DOHH2 (cell line): Measurements from ENCODE around the gene SLC7A9.

Experiments
- H3F3A ChIP-seq: fragments of 200-600 bp; sonication (generic), shearing (Covaris generic); 2 replicates; pipeline ENCODE4 v1.6.0; 2016; ENCODE audit warnings: antibody characterized with exemption, mild to moderate bottlenecking; ENCODE audit not compliant: control insufficient read depth, insufficient read depth
- H3K27ac ChIP-seq: fragments of 200-600 bp; sonication (generic); 2 replicates; pipeline ENCODE4 v1.5.1; 2014; ENCODE audit warnings: low read depth, mild to moderate bottlenecking, low read length, moderate library complexity
- H3K27me3 ChIP-seq: fragments of 200-600 bp; sonication (generic); 2 replicates; pipeline ENCODE4 v1.6.1; 2014; ENCODE audit warnings: mild to moderate bottlenecking, low read length, mixed read lengths; ENCODE audit not compliant: control insufficient read depth
- H3K36me3 ChIP-seq: fragments of 200-600 bp; sonication (generic); 2 replicates; pipeline ENCODE4 v1.6.1; 2014; ENCODE audit warnings: mild to moderate bottlenecking, low read length, moderate library complexity, mixed read lengths; ENCODE audit not compliant: control insufficient read depth
- H3K4me1 ChIP-seq: fragments of 200-600 bp; sonication (generic); 2 replicates; pipeline ENCODE4 v1.6.1; 2014; ENCODE audit warnings: mild to moderate bottlenecking, low read length, mixed read lengths; ENCODE audit not compliant: control insufficient read depth
- H3K4me2 ChIP-seq: fragments of 200-600 bp; sonication (generic); 2 replicates; pipeline ENCODE4 v1.6.0; 2014; ENCODE audit warnings: mild to moderate bottlenecking, low read length, moderate library complexity
- H3K4me3 ChIP-seq: fragments of 200-600 bp; sonication (generic); 2 replicates; pipeline ENCODE4 v1.5.1; 2014; ENCODE audit warnings: mild to moderate bottlenecking, low read length, mixed read lengths
- H3K79me2 ChIP-seq: fragments of 200-600 bp; sonication (generic); 2 replicates; pipeline ENCODE4 v1.6.1; 2014; ENCODE audit warnings: mild to moderate bottlenecking, low read length, mixed read lengths; ENCODE audit not compliant: control insufficient read depth
- H3K9me2 ChIP-seq: fragments of 200-600 bp; sonication (generic); replicated peaks from 2 replicates; pipeline ENCODE4 v1.6.1; 2014; ENCODE audit warnings: mild to moderate bottlenecking, low read length, mixed read lengths; ENCODE audit not compliant: control insufficient read depth
- H3K9me3 ChIP-seq: fragments of 200-600 bp; sonication (generic); 2 replicates; pipeline ENCODE4 v1.6.1; 2014; ENCODE audit warnings: antibody characterized with exemption, low read length, mixed read lengths; ENCODE audit not compliant: control insufficient read depth, insufficient read depth
- H4K20me1 ChIP-seq: fragments of 200-600 bp; sonication (generic); 2 replicates; pipeline ENCODE4 v1.6.0; 2014; ENCODE audit warnings: low read depth, mild to moderate bottlenecking, antibody characterized with exemption, low read length, moderate library complexity; ENCODE audit not compliant: control insufficient read depth, insufficient read depth
- EZH2phosphoT487 ChIP-seq: fragments of 200-600 bp; sonication (generic); IDR thresholded peaks from 2 replicates; pipeline ENCODE4 v1.6.1; 2017; ENCODE audit warnings: borderline replicate concordance, mild to moderate bottlenecking, antibody characterized with exemption, low read length, moderate library complexity, mixed read lengths
- TF ChIP-seq, protein P1 (sequence below): fragments of 200-600 bp; sonication (generic); IDR thresholded peaks from one replicate; pipeline ENCODE4 v1.5.1; 2014; ENCODE audit warnings: antibody characterized with exemption, mild to moderate bottlenecking, low read depth, low read length; ENCODE audit not compliant: poor library complexity, severe bottlenecking

The SLC7A9 gene

DNA sequence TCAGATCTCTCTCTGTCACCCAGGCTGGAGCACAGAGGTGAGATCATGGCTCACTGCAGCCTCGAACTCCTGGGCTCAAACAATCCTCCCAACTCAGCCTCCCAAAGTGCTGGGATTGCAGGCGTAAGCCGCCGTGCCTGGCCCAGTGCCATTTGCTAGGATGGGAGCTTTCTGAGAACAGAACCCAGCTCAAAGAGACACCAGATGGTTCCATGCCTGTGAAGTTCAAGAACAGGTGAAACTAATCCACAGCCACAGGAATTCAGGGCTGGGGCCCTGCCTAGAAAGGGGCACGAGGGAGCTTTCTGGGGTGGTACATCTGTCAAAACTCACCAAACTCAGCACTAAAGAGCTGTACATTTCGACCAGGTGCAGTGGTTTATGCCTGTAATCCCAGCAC lies 4.2 kb downstream of the SLC7A9 start:
- no peaks in the 10 kb centered on the region for H3K27me3 ChIP-seq
- no peak overlapping the region for H3K4me3 ChIP-seq
- no peaks in the 10 kb centered on the region for H3K36me3 ChIP-seq
- no peaks in the 10 kb centered on the region for H3K4me1 ChIP-seq
- no peaks in the 10 kb centered on the region for H3K9me3 ChIP-seq
- H3F3A ChIP-seq: no peaks in the 10 kb centered on the region
- no peaks in the 10 kb centered on the region for H3K79me2 ChIP-seq
- no peaks in the 10 kb centered on the region for H3K9me2 ChIP-seq
- no peaks in the 10 kb centered on the region for H4K20me1 ChIP-seq
- TF ChIP-seq, protein P1, sequence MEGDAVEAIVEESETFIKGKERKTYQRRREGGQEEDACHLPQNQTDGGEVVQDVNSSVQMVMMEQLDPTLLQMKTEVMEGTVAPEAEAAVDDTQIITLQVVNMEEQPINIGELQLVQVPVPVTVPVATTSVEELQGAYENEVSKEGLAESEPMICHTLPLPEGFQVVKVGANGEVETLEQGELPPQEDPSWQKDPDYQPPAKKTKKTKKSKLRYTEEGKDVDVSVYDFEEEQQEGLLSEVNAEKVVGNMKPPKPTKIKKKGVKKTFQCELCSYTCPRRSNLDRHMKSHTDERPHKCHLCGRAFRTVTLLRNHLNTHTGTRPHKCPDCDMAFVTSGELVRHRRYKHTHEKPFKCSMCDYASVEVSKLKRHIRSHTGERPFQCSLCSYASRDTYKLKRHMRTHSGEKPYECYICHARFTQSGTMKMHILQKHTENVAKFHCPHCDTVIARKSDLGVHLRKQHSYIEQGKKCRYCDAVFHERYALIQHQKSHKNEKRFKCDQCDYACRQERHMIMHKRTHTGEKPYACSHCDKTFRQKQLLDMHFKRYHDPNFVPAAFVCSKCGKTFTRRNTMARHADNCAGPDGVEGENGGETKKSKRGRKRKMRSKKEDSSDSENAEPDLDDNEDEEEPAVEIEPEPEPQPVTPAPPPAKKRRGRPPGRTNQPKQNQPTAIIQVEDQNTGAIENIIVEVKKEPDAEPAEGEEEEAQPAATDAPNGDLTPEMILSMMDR: no peak
- no peak for TF ChIP-seq EZH2phosphoT487
- no peak overlapping the region for H3K4me2 ChIP-seq
- no peak overlapping the region for H3K27ac ChIP-seq

DNA sequence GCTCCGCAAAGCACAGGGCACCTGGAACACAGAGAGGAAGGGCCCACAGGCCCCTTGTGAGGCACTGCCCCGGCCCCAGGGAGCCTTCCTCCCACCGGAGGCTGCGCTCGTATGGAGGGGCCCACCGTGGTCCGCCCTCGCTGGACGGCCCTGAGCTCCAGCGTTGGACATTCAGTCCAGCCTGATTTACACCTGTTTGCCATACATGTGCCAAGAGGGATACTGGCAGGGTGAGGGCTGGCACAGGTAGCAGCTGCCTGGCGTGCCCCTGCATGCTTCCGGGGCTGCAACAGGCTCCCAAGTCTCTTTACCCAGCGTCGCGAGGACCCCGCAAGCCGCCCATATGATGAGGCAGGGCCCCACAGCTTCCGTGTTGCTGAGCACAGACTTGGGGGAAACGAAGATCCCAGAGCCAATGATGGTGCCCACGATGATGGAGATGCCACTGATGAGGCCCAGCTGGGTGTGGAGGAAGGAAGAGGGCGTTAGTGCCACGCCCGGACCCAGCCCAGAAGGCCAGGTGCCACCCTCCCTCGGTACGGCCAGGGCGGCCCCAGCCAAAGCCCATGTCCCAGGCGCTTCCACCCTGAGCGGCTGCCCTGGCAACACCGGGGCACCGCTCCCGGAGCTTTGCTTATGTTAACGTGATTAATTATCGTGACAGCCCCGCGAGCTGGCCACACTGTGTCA lies 5.1 kb downstream of the SLC7A9 start:
- Histone ChIP-seq H4K20me1 (no peaks in the 10 kb centered on the region), H3F3A (no peaks in the 10 kb centered on the region), H3K9me2 (no peaks in the 10 kb centered on the region), H3K79me2 (no peaks in the 10 kb centered on the region), H3K27ac (no peak overlapping the region), H3K4me3 (no peak overlapping the region), H3K9me3 (no peaks in the 10 kb centered on the region), H3K36me3 (no peaks in the 10 kb centered on the region), H3K4me2 (no peak overlapping the region), H3K4me1 (no peaks in the 10 kb centered on the region), H3K27me3 (no peaks in the 10 kb centered on the region)
- TF ChIP-seq EZH2phosphoT487: no peak
- TF ChIP-seq, protein P1: no peak

DNA sequence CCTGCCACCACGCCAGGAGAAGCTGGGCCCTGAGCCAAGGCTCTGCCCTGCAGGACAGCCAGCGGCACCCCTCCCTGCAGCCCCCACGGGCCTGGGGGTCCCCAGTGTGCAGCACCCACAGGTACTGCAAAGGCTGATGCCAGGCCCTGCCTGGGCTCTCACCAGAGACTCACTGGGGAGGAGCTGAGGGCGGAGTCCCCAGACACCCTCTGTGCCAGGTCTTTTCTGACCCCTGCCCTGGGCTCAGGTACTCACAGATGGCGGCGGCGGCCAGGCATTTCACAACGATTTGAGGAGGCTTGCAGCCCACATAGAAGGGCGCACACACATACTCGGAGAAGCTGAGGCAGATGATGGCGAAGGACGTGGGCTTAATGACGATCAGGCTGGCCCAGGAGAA lies 5.7 kb downstream of the SLC7A9 start:
- no peak overlapping the region for H3K27ac ChIP-seq
- H4K20me1 ChIP-seq: no peaks in the 10 kb centered on the region
- H3K36me3 ChIP-seq: no peaks in the 10 kb centered on the region
- no peaks in the 10 kb centered on the region for H3K27me3 ChIP-seq
- TF ChIP-seq EZH2phosphoT487: no peak
- TF ChIP-seq, protein P1: no peak
- H3K4me1 ChIP-seq: no peaks in the 10 kb centered on the region
- H3K79me2 ChIP-seq: no peaks in the 10 kb centered on the region
- no peaks in the 10 kb centered on the region for H3K9me2 ChIP-seq
- H3F3A ChIP-seq: no peaks in the 10 kb centered on the region
- H3K4me2 ChIP-seq: no peak overlapping the region
- H3K4me3 ChIP-seq: no peak overlapping the region
- no peaks in the 10 kb centered on the region for H3K9me3 ChIP-seq
